H1 (cell line): ENCODE data around the gene MCCD1. TPM values are rescaled to one million over a fixed set of nuclear protein-coding genes. Genes with fewer than 3 reads are reported as not detected.

ENCODE experiments used
- CTCF ChIA-PET: fragments of 300-600 bp; sonication (Branson Sonifier 250); formaldehyde crosslinking; loops from one replicate; lab custom pipeline; 2021; ENCODE audit not compliant: partially characterized antibody; lab: Charles Lee
- POLR2A ChIA-PET: fragments of 300-600 bp; sonication (Branson Sonifier 250); formaldehyde crosslinking; loops from one replicate; lab custom pipeline; 2021; ENCODE audit warnings: inconsistent platforms; ENCODE audit not compliant: partially characterized antibody; lab: Charles Lee
- DNase-seq, 2 experiments: peaks; one replicate each; pipeline versions ENCODE4 v3.0.0 to v3.0.0-alpha.2; 2010 to 2022; ENCODE audit warnings: low spot score in 2 of 2, low read depth in 1 of 2, mixed read lengths in 1 of 2
- FAIRE-seq: peaks from 2 replicates; lab custom pipeline; 2011; peaks lifted over from hg19 to GRCh38; lab: Jason Lieb, UNC
- H2AFZ ChIP-seq: 2 replicates; pipeline ENCODE4 v1.8.1; 2012; ENCODE audit warnings: low read length, inconsistent platforms
- H2AK5ac ChIP-seq: 2 replicates; pipeline ENCODE4 v1.6.1; 2013; ENCODE audit warnings: low read depth, low read length
- H2BK120ac ChIP-seq: replicated peaks from 2 replicates; pipeline ENCODE3; 2013; ENCODE audit warnings: low read depth, low read length, inconsistent platforms
- H2BK12ac ChIP-seq: 2 replicates; pipeline ENCODE4 v1.6.1; 2013; ENCODE audit warnings: low read depth, low read length
- H2BK15ac ChIP-seq: 2 replicates; pipeline ENCODE4 v1.6.1; 2013; ENCODE audit warnings: low read length
- H2BK20ac ChIP-seq: 2 replicates; pipeline ENCODE4 v1.6.1; 2013; ENCODE audit warnings: low read length
- H2BK5ac ChIP-seq: 2 replicates; pipeline ENCODE4 v1.6.1; 2013; ENCODE audit warnings: low read depth, low read length
- H3K14ac ChIP-seq: 2 replicates; pipeline ENCODE4 v1.6.1; 2013; ENCODE audit warnings: inconsistent platforms; ENCODE audit not compliant: insufficient read length
- H3K18ac ChIP-seq: 2 replicates; pipeline ENCODE4 v1.6.1; 2013; ENCODE audit warnings: low read length; ENCODE audit errors: extremely low read depth
- H3K23ac ChIP-seq: 2 replicates; pipeline ENCODE4 v1.6.1; 2013; ENCODE audit warnings: inconsistent platforms; ENCODE audit not compliant: insufficient read length
- H3K23me2 ChIP-seq: 2 replicates; pipeline ENCODE4 v1.6.1; 2013; ENCODE audit warnings: low read depth, low read length
- H3K27ac ChIP-seq: 2 replicates; pipeline ENCODE4 v1.6.1; 2011; ENCODE audit warnings: low read depth, low read length, inconsistent platforms
- H3K27me3 ChIP-seq, 4 experiments: replicated peaks in 1 of 4; 1 replicate in 1 of 4; 2 replicates in 3 of 4; pipeline versions ENCODE4 v1.6.1 to v1.8.1; 2011 to 2013; ENCODE audit warnings: low read length in 3 of 4, mild to moderate bottlenecking in 3 of 4, inconsistent platforms in 2 of 4, mixed read lengths in 2 of 4, moderate library complexity in 1 of 4; ENCODE audit not compliant: control insufficient read depth in 3 of 4, insufficient read depth in 3 of 4; ENCODE audit errors: extremely low read depth in 1 of 4
- H3K36me3 ChIP-seq, 4 experiments: 2 replicates each; pipeline versions ENCODE4 v1.6.1 to v1.8.1; 2011 to 2013; ENCODE audit warnings: mild to moderate bottlenecking in 4 of 4, low read length in 3 of 4, moderate library complexity in 2 of 4, control low read depth in 1 of 4, inconsistent platforms in 1 of 4; ENCODE audit not compliant: insufficient read depth in 4 of 4, control insufficient read depth in 2 of 4
- H3K4ac ChIP-seq: replicated peaks from 2 replicates; pipeline ENCODE3; 2013; ENCODE audit warnings: low read length, low read depth, mixed read lengths, inconsistent platforms; ENCODE audit not compliant: insufficient read length
- H3K4me1 ChIP-seq, 4 experiments: replicated peaks in 1 of 4; 1 replicate in 1 of 4; 2 replicates in 3 of 4; pipeline versions ENCODE4 v1.6.1 to v1.8.1; 2011 to 2013; ENCODE audit warnings: low read length in 3 of 4, inconsistent platforms in 2 of 4, mixed read lengths in 1 of 4; ENCODE audit not compliant: insufficient read depth in 4 of 4, control insufficient read depth in 3 of 4
- H3K4me2 ChIP-seq, 2 experiments: 2 replicates each; pipeline versions ENCODE4 v1.6.1 to v1.8.1; 2011 to 2013; ENCODE audit warnings: low read depth in 2 of 2, low read length in 2 of 2, control low read depth in 1 of 2, inconsistent platforms in 1 of 2, mild to moderate bottlenecking in 1 of 2; ENCODE audit not compliant: insufficient read depth in 1 of 2
- H3K4me3 ChIP-seq, 4 experiments: fragments of 200-600, 300-600 bp in 1 of 4; sonication (generic), shearing (Covaris generic), sonication (Bioruptor Twin) in 1 of 4; 2 replicates each; pipeline versions ENCODE4 v1.5.1 to v1.8.1; 2011 to 2016; ENCODE audit warnings: low read length in 4 of 4, low read depth in 3 of 4, control low read depth in 2 of 4, inconsistent platforms in 2 of 4, mild to moderate bottlenecking in 2 of 4, mixed read lengths in 1 of 4, moderate library complexity in 1 of 4; ENCODE audit not compliant: insufficient read depth in 2 of 4; ENCODE audit errors: extremely low read depth in 1 of 4
- H3K56ac ChIP-seq: replicated peaks from 2 replicates; pipeline ENCODE3; 2013; ENCODE audit warnings: low read depth, mild to moderate bottlenecking, mixed read lengths, low read length, inconsistent platforms; ENCODE audit not compliant: insufficient read length
- H3K79me1 ChIP-seq: 2 replicates; pipeline ENCODE4 v1.6.1; 2013; ENCODE audit warnings: low read depth, low read length, control low read depth
- H3K79me2 ChIP-seq, 2 experiments: 2 replicates each; pipeline versions ENCODE4 v1.6.1 to v1.8.1; 2012 to 2013; ENCODE audit warnings: low read length in 2 of 2, mild to moderate bottlenecking in 2 of 2, inconsistent platforms in 1 of 2; ENCODE audit not compliant: insufficient read depth in 2 of 2, control insufficient read depth in 1 of 2
- H3K9ac ChIP-seq, 4 experiments: replicated peaks in 1 of 4; 1 replicate in 1 of 4; 2 replicates in 3 of 4; pipeline versions ENCODE4 v1.6.1 to v1.8.1; 2011 to 2013; ENCODE audit warnings: low read depth in 3 of 4, low read length in 3 of 4, control low read depth in 2 of 4, mild to moderate bottlenecking in 2 of 4, moderate library complexity in 2 of 4, inconsistent platforms in 1 of 4; ENCODE audit errors: extremely low read depth in 1 of 4
- H3K9me3 ChIP-seq, 2 experiments: 2 replicates each; pipeline versions ENCODE4 v1.6.1 to v1.8.1; 2012 to 2013; ENCODE audit warnings: mild to moderate bottlenecking in 2 of 2, moderate library complexity in 2 of 2, control low read depth in 1 of 2, inconsistent platforms in 1 of 2, low read depth in 1 of 2, low read length in 1 of 2, mixed read lengths in 1 of 2; ENCODE audit not compliant: insufficient read depth in 2 of 2
- H4K20me1 ChIP-seq, 2 experiments: replicated peaks in 1 of 2; 2 replicates each; pipeline versions ENCODE3 to v1.8.1; 2011 to 2013; ENCODE audit warnings: inconsistent platforms in 2 of 2, low read length in 2 of 2, mild to moderate bottlenecking in 1 of 2; ENCODE audit not compliant: insufficient read depth in 2 of 2, control insufficient read depth in 1 of 2
- H4K5ac ChIP-seq: 2 replicates; pipeline ENCODE4 v1.6.1; 2013; ENCODE audit warnings: low read length, low read depth, mixed read lengths, inconsistent platforms; ENCODE audit not compliant: insufficient read length
- H4K8ac ChIP-seq: 2 replicates; pipeline ENCODE4 v1.8.0; 2013; ENCODE audit warnings: mild to moderate bottlenecking, moderate library complexity, low read length, inconsistent platforms; ENCODE audit not compliant: insufficient read depth; ENCODE audit errors: extremely low read depth
- H4K91ac ChIP-seq: replicated peaks from 2 replicates; pipeline ENCODE3; 2013; ENCODE audit warnings: low read length, mixed read lengths, inconsistent platforms; ENCODE audit not compliant: insufficient read length
- FOSL1 ChIP-seq: IDR thresholded peaks from 2 replicates; pipeline ENCODE4 v1.6.1; 2011; ENCODE audit warnings: mild to moderate bottlenecking, low read depth, low read length, moderate library complexity; ENCODE audit not compliant: insufficient read depth
- GTF2F1 ChIP-seq: IDR thresholded peaks from 2 replicates; pipeline ENCODE4 v1.6.1; 2012; ENCODE audit warnings: low read depth, low read length, improper control_type of control experiment, borderline replicate concordance
- POLR2A ChIP-seq, 2 experiments: IDR thresholded peaks; 1 replicate in 1 of 2; 2 replicates in 1 of 2; pipeline ENCODE4 v1.6.1; 2011; ENCODE audit warnings: low read depth in 2 of 2, low read length in 2 of 2, mild to moderate bottlenecking in 2 of 2; ENCODE audit errors: control extremely low read depth in 1 of 2
- SAP30 ChIP-seq: fragments of 300-600 bp; sonication (generic); IDR thresholded peaks from 2 replicates; pipeline ENCODE4 v1.7.1; 2012; ENCODE audit warnings: low read length, moderate library complexity, mild to moderate bottlenecking, inconsistent platforms; ENCODE audit not compliant: insufficient read depth, insufficient replicate concordance
- WGBS, 2 experiments: shearing (Covaris generic) in 1 of 2; methylation state at CpG; one replicate each; pipeline versions ENCODE4 v1.1.6 to v1.1.7; 2013 to 2015; ENCODE audit warnings: low lambda C conversion rate in 2 of 2, mixed read lengths in 2 of 2, inconsistent platforms in 1 of 2, low coverage in 1 of 2, missing lambda C conversion rate in 1 of 2; ENCODE audit not compliant: insufficient replicate concordance in 2 of 2, insufficient coverage in 1 of 2, insufficient read length in 1 of 2; ENCODE audit errors: extremely low coverage in 1 of 2, missing lambda C conversion rate in 1 of 2; 5-methylcytosine and 5-hydroxymethylcytosine counted together
- polyA plus RNA-seq, 7 experiments: library from polyadenylated mRNA; depleted of rRNA in 3 of 7; stranded (reverse) in 5 of 7; unstranded in 2 of 7; fragments of >200 nt in 5 of 7; fragments of 200-250 nt in 2 of 7; gene quantifications; 1 replicate in 5 of 7; 2 replicates in 1 of 7; 4 replicates in 1 of 7; pipeline versions ENCODE4 v1.2.1 to v1.2.3, GENCODE V29; 2011 to 2013; ENCODE audit warnings: missing spikeins in 2 of 7, mixed read lengths in 2 of 7
- total RNA-seq: library from RNA; stranded (reverse); fragmentation: NEBNext Ultra II Directional; extraction: Animal tissue kit (Norgen Biotek cat#: 25700); gene quantifications from 2 replicates; pipeline ENCODE4 v1.2.1, GENCODE V29; 2021

Gene MCCD1
- total and polyA plus RNA-seq, 2 of the 8 experiments (the other 6 are each of a cell fraction or from before 2014, with no cell fraction given), result not detected

DNA sequence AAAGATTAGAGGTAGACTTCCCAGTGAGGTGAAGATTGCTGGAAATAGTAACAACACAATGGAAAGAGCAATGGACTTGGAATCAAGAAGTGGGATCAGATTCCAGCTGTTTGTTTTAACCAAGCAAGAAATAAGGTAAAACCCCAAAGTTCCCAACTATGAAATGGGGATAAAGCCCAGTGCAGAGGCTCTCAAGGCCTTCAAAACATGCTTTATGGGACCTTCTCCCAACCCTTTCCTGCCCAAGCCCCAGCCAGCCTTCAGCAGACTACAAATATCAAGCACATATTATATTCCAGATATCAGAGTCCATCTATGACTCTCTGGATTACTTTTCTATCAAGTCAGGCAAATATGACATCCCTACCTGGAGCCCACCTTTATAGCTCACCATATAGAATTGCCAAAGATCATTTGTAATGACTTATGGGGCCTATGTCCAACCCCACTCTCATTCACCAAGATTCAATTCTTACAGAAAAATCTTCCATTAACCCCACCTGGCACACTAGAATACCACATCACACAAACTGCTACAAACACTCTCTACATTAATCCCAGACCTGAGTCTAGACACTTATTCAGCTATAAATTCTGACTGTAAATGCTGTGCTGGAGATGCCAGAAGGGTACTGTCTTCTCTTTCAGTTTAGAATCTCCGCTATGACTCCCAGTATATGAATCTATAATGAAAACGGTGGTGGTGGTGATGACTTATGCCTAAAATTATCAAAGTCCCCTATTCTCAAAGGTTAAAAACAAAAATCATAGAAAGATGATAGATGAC is 7.0 kb downstream of the MCCD1 start:
- 83% methylated on average over 2 of the region's 2 CpGs; no CpG with 5 or more reads in 1 of the 2 experiments for WGBS, 2 experiments
- H3K9ac ChIP-seq, result no peak overlapping the region
- no peak overlapping the region for H3K4me2 ChIP-seq
- ChIA-PET POLR2A (interaction anchor here (0.7 to 18.4 kb wide), 20 partner anchors 5 to 125 kb away, joined by 3 to 428 read pairs (median 4); partner anchors contain the start of genes APOM, ATP6V1G2, C6orf47 and DDX39B), CTCF (no interaction called here)
- no peak overlapping the region for H2BK20ac ChIP-seq
- no peak overlapping the region for H3K4ac ChIP-seq
- H4K5ac ChIP-seq, result no peak overlapping the region
- no peak overlapping the region for H3K14ac ChIP-seq
- no peak overlapping the region for H2BK120ac ChIP-seq
- H3K18ac ChIP-seq, result no peak overlapping the region
- no peak overlapping the region for H3K4me3 ChIP-seq
- no peak overlapping the region for H2BK15ac ChIP-seq
- H3K27me3 ChIP-seq, result no peaks in the 10 kb centered on the region
- DNase-seq, result no peak
- no peak overlapping the region for H4K8ac ChIP-seq
- H3K4me1 ChIP-seq, result peaks cover 2 to 13% (median 9%) of the 10 kb centered on the region in 4 experiments; a peak in 5 of 7 replicates
- no peak overlapping the region for H2BK5ac ChIP-seq
- H3K79me1 ChIP-seq, result peaks cover 10% of the 10 kb centered on the region; the same call in 1 of the 2 replicates
- no peak overlapping the region for H2BK12ac ChIP-seq
- peaks cover 26 to 62% of the 10 kb centered on the region in 2 experiments for H3K79me2 ChIP-seq
- no peak for FAIRE-seq
- no peak overlapping the region for H2AFZ ChIP-seq
- H3K56ac ChIP-seq, result no peak overlapping the region
- H3K23ac ChIP-seq, result no peak overlapping the region
- peaks cover 76 to 99% (median 93%) of the 10 kb centered on the region in 4 experiments for H3K36me3 ChIP-seq
- no peak overlapping the region for H2AK5ac ChIP-seq
- no peak overlapping the region for H4K91ac ChIP-seq
- no peaks in the 10 kb centered on the region for H3K9me3 ChIP-seq
- TF ChIP-seq POLR2A (IDR thresholded peaks at IDR 0.05; ENCODE audit: control extremely low read depth in 1 of 2, low read depth in 2 of 2, low read length in 2 of 2) (peak in 1 of 2 experiments; percentile 59; a peak in 2 of 3 replicates), SAP30 (no peak), GTF2F1 (no peak), FOSL1 (no peak)
- H3K23me2 ChIP-seq, result peaks cover 5% of the 10 kb centered on the region
- H4K20me1 ChIP-seq, result peaks cover 50 to 53% of the 10 kb centered on the region in 2 experiments
- H3K27ac ChIP-seq, result no peak overlapping the region
